K562 (cell line): ENCODE measurements around the gene AP3M1. TPM values are rescaled to one million over a fixed set of nuclear protein-coding genes. Genes with fewer than 3 reads are reported as not detected.
A peak's percentile ranks its signal among the peaks of the same experiment; 100 is the strongest.

Experiments
- BACH1 ChIP-seq: fragments of 200-800 bp; sonication (Bioruptor generic); IDR thresholded peaks from 2 replicates; pipeline ENCODE4 v1.6.1; 2016; ENCODE audit warnings: missing genetic modification characterization, missing compliant biosample characterization
- BMI1 ChIP-seq: fragments of 150-350 bp; IDR thresholded peaks from 2 replicates; pipeline ENCODE4 v1.6.1; 2014; ENCODE audit warnings: low read length
- CUX1 ChIP-seq: fragments of 200-800 bp; sonication (Bioruptor generic); IDR thresholded peaks from 2 replicates; pipeline ENCODE4 v1.6.1; 2016; ENCODE audit warnings: missing genetic modification characterization, missing compliant biosample characterization
- FIP1L1 ChIP-seq: fragments of 200-400 bp; formaldehyde crosslinking; IDR thresholded peaks from 2 replicates; pipeline ENCODE4 v1.6.1; 2018; ENCODE audit warnings: mild to moderate bottlenecking, low read depth, low read length; ENCODE audit not compliant: poor library complexity, severe bottlenecking
- ILK ChIP-seq: fragments of 450-650 bp; IDR thresholded peaks from 2 replicates; pipeline ENCODE4 v1.6.1; 2016; ENCODE audit warnings: missing genetic modification characterization, low read depth, mild to moderate bottlenecking, missing compliant biosample characterization, moderate library complexity, borderline replicate concordance
- SIX5 ChIP-seq, 2 experiments: IDR thresholded peaks; 2 replicates each; pipeline ENCODE4 v1.6.1; 2011; ENCODE audit warnings: low read length in 2 of 2, borderline replicate concordance in 1 of 2, low read depth in 1 of 2, mild to moderate bottlenecking in 1 of 2, moderate library complexity in 1 of 2; ENCODE audit not compliant: insufficient read depth in 1 of 2
- SMC3 ChIP-seq: conservative IDR thresholded peaks from 2 replicates; pipeline ENCODE4 v1.6.1; 2011; ENCODE audit warnings: low read depth, low read length, improper control_type of control experiment; ENCODE audit not compliant: insufficient read depth
- SOX6 ChIP-seq: fragments of 450-650 bp; IDR thresholded peaks from 2 replicates; pipeline ENCODE4 v1.6.1; 2014; ENCODE audit warnings: mild to moderate bottlenecking
- SP1 ChIP-seq: sonication (generic); formaldehyde crosslinking; IDR thresholded peaks from 2 replicates; pipeline ENCODE4 v1.8.1; 2022; ENCODE audit warnings: mild to moderate bottlenecking, missing genetic modification reagents
- SRF ChIP-seq, 2 experiments: fragments of 250-450, 450-650 bp in 1 of 2; sonication (Bioruptor Pico) in 1 of 2; sonication (generic) in 1 of 2; formaldehyde crosslinking; IDR thresholded peaks; 2 replicates each; pipeline versions ENCODE4 v1.5.0 to v1.5.1; 2020 to 2022; ENCODE audit warnings: mild to moderate bottlenecking in 1 of 2, missing genetic modification reagents in 1 of 2
- TEAD1 ChIP-seq, 2 experiments: fragments of 450-650 bp in 1 of 2; sonication (generic) in 1 of 2; formaldehyde crosslinking; IDR thresholded peaks; 2 replicates each; pipeline versions ENCODE4 v1.4.0 to v1.8.0; 2020 to 2022; ENCODE audit warnings: mild to moderate bottlenecking in 2 of 2, missing genetic modification reagents in 1 of 2
- ZBTB17 ChIP-seq: fragments of 450-650 bp; formaldehyde crosslinking; IDR thresholded peaks from 2 replicates; pipeline ENCODE4 v1.4.0; 2020; ENCODE audit warnings: mild to moderate bottlenecking
- ZHX1 ChIP-seq: fragments of 150-350 bp; conservative IDR thresholded peaks from 2 replicates; pipeline ENCODE4 v1.6.1; 2014; ENCODE audit warnings: low read length
- ZNF274 ChIP-seq: IDR thresholded peaks from 2 replicates; pipeline ENCODE4 v1.6.1; 2011; ENCODE audit warnings: low read depth, mild to moderate bottlenecking, low read length, moderate library complexity, borderline replicate concordance
- polyA plus RNA-seq, 8 experiments: library from polyadenylated mRNA; depleted of rRNA in 4 of 8; stranded (reverse) in 5 of 8; unstranded in 3 of 8; fragments of >200 nt; fragmentation: Nextera tagmentation in 2 of 8; fragmentation: Illumina TruSeq in 1 of 8; extraction: Ambion mirVana in 2 of 8; extraction: Trizol in 1 of 8; gene quantifications; 2 replicates each; pipeline versions ENCODE4 v1.2.1 to v1.2.3, GENCODE V29; 2011 to 2014; ENCODE audit warnings: inconsistent platforms in 1 of 8, missing spikeins in 1 of 8
- total RNA-seq, 7 experiments: library from RNA; depleted of rRNA in 6 of 7; stranded (reverse); fragments of >200 nt in 6 of 7; fragmentation: Illumina TruSeq in 2 of 7; extraction: Trizol in 2 of 7; gene quantifications; 2 replicates each; pipeline versions ENCODE4 v1.2.1 to v1.2.3, GENCODE V29; 2011 to 2021; ENCODE audit warnings: low replicate concordance in 1 of 7

The AP3M1 gene
- total and polyA plus RNA-seq, 9 of the 15 experiments (the other 6 are each of a cell fraction or from before 2014, with no cell fraction given) = 44.3 to 135 (median 67.6) TPM

GRCh38 chr10:74150990-74151878 is 606 bp upstream of the AP3M1 start, which contains the start of gene ADK (continued):
- TF ChIP-seq CUX1 (CRISPR knock-in tag) (no peak), SOX6 (no peak), SP1 (CRISPR knock-in tag) (peak; percentile 98), SIX5 (IDR thresholded peaks at IDR 0.05; ENCODE audit: borderline replicate concordance in 1 of 2, insufficient read depth in 1 of 2, low read depth in 1 of 2, low read length in 2 of 2) (peak in 1 of 2 experiments; percentile 12; a peak in 1 of 4 replicates), ZNF274 (0 out of 2 replicates have a peak, but pooled peaks have one; percentile 25), ZBTB17 (CRISPR knock-in tag) (peak; percentile 52; the same call in 1 of the 2 replicates), SMC3 (no peak), TEAD1 (CRISPR knock-in tag; IDR thresholded peaks at IDR 0.05) (peak in 1 of 2 experiments; percentile 58; a peak in 1 of 4 replicates), ZHX1 (no peak), SRF (CRISPR knock-in tag; IDR thresholded peaks at IDR 0.05) (0 out of 4 replicates have a peak, but pooled peaks of 1 of the 2 experiments have one; percentile 36), ILK (no peak), BACH1 (tag) (no peak; the same call in 1 of the 2 replicates), BMI1 (no peak), FIP1L1 (peak; percentile 64)
